Measurements from ENCODE around the gene FBLL1. TPM values are rescaled to one million over a fixed set of nuclear protein-coding genes. Genes with fewer than 3 reads are reported as not detected.

Gene FBLL1
- total and polyA plus RNA-seq, 2 of the 8 experiments (the other 6 are each of a cell fraction or from before 2014, with no cell fraction given): 8.3 to 30.9 TPM

DNA sequence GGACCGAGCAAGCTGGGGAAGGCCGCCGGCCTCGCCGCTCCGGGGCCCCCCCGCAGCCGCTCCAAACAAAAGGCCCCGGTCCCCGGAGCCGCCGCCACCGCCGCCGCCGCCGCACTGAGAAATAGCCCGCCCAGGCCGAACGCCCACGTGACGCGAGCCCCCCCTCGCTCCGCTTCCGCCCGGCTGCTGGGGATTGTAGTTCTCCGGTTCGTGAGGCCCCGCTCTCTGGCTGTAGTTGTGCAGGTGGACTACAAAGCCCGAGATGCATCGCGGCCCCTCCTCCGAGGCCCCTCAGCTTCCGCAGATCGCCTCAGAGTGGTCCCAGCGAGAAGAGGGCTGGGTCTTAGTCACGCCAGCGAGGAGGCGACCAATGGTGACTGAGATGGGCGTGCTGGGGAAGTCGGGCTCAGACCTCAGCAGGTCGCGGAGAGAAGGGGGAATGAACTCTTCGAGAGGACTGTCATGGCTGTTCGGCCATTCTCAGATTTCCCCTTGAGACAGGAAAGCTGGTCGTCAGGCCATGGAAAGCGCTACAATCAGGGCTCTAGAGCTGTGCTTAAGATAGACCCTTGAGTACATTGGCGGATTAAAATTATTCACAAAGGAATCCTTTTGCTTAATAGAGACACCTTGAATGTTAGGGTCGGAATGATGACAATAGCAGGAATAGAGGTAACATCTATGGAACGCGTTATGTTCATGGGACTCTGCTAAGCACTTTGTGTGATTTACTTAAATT lies 50.6 kb downstream of the FBLL1 start:
- H3K18ac ChIP-seq (ENCODE audit: extremely low read depth, low read length): peak overlapping the region; percentile 60; the same call in 1 of the 2 replicates
- CTCF ChIA-PET (ENCODE audit: partially characterized antibody): interaction anchor here (0.6 to 1.8 kb wide), 4 partner anchors 12 to 1001 kb away, joined by 3 to 4 read pairs (median 4); no protein-coding TSS in a partner anchor
- no peak overlapping the region for H3K23ac ChIP-seq (ENCODE audit: insufficient read length)
- H3K9me3 ChIP-seq (ENCODE audit: insufficient read depth in 2 of 2, low read depth in 1 of 2, low read length in 1 of 2): no peaks in the 10 kb centered on the region
- H3K4me3 ChIP-seq (ENCODE audit: extremely low read depth in 1 of 4, insufficient read depth in 2 of 4, low read depth in 3 of 4, low read length in 4 of 4): peak overlapping the region; percentile 79 to 97 (median 88)
- H2AFZ ChIP-seq (ENCODE audit: low read length): peak overlapping the region; percentile 80
- POLR2A ChIA-PET (ENCODE audit: partially characterized antibody): interaction anchor here (0.7 to 1.5 kb wide), 13 partner anchors 10 to 285 kb away, joined by 3 to 8 read pairs (median 3); no protein-coding TSS in a partner anchor
- H2BK20ac ChIP-seq (ENCODE audit: low read length): no peak overlapping the region
- H2BK5ac ChIP-seq (ENCODE audit: low read depth, low read length): peak overlapping the region; percentile 82
- peaks cover 0 to 9% (median 4%) of the 10 kb centered on the region in 4 experiments; a peak in 4 of 7 replicates for H3K4me1 ChIP-seq (replicated peaks in 1 of 4; ENCODE audit: control insufficient read depth in 3 of 4, insufficient read depth in 4 of 4, low read length in 3 of 4)
- peak overlapping the region; percentile 61 for H4K5ac ChIP-seq (ENCODE audit: insufficient read length, low read depth, low read length)
- peaks cover 24 to 44% of the 10 kb centered on the region in 2 experiments for H3K79me2 ChIP-seq (ENCODE audit: control insufficient read depth in 1 of 2, insufficient read depth in 2 of 2, low read length in 2 of 2)
- H3K14ac ChIP-seq (ENCODE audit: insufficient read length): no peak overlapping the region
- peak overlapping the region; percentile 97; the same call in 1 of the 2 replicates for H4K8ac ChIP-seq (ENCODE audit: extremely low read depth, insufficient read depth, low read length)
- H3K27ac ChIP-seq (ENCODE audit: low read depth, low read length): peak overlapping the region; percentile 86
- H2BK120ac ChIP-seq (replicated peaks; ENCODE audit: low read depth, low read length): peak overlapping the region; percentile 0
- H3K27me3 ChIP-seq (replicated peaks in 1 of 4; ENCODE audit: control insufficient read depth in 3 of 4, extremely low read depth in 1 of 4, insufficient read depth in 3 of 4, low read length in 3 of 4): no peaks in the 10 kb centered on the region
- peak overlapping the region; percentile 57 to 74 for H3K4me2 ChIP-seq (ENCODE audit: insufficient read depth in 1 of 2, low read depth in 2 of 2, low read length in 2 of 2)
- H2AK5ac ChIP-seq (ENCODE audit: low read depth, low read length): no peak overlapping the region
- peak overlapping the region; percentile 64; the same call in 1 of the 2 replicates for H2BK12ac ChIP-seq (ENCODE audit: low read depth, low read length)
- H3K56ac ChIP-seq (replicated peaks; ENCODE audit: insufficient read length, low read depth, low read length): no peak overlapping the region
- peak; percentile 95 to 99 for DNase-seq (ENCODE audit: low read depth in 1 of 2, low spot score in 2 of 2)
- 0 out of 2 replicates have a peak overlapping the region, but pooled peaks have one; percentile 20 for H2BK15ac ChIP-seq (ENCODE audit: low read length)
- 10% methylated on average over 14 of the region's 52 CpGs; no CpG with 5 or more reads in 1 of the 2 experiments for WGBS, 2 experiments (ENCODE audit: extremely low coverage in 1 of 2, insufficient coverage in 1 of 2, insufficient read length in 1 of 2, insufficient replicate concordance in 2 of 2, low coverage in 1 of 2, low lambda C conversion rate in 2 of 2, missing lambda C conversion rate in 1 of 2)
- FAIRE-seq: peak; percentile 75
- no peaks in the 10 kb centered on the region; the same call in 1 of the 2 replicates for H3K79me1 ChIP-seq (ENCODE audit: low read depth, low read length)
- peak overlapping the region; percentile 15 for H3K4ac ChIP-seq (replicated peaks; ENCODE audit: insufficient read length, low read depth, low read length)
- H3K36me3 ChIP-seq (ENCODE audit: control insufficient read depth in 2 of 4, insufficient read depth in 4 of 4, low read length in 3 of 4): peaks cover 0 to 4% (median 0%) of the 10 kb centered on the region in 4 experiments; a peak in 1 of 8 replicates
- H4K20me1 ChIP-seq (replicated peaks in 1 of 2; ENCODE audit: control insufficient read depth in 1 of 2, insufficient read depth in 2 of 2, low read length in 2 of 2): peaks cover 9 to 11% of the 10 kb centered on the region in 2 experiments
- peak overlapping the region; percentile 73 to 93 (median 90) for H3K9ac ChIP-seq (replicated peaks in 1 of 4; ENCODE audit: extremely low read depth in 1 of 4, low read depth in 3 of 4, low read length in 3 of 4)
- no peaks in the 10 kb centered on the region; the same call in 1 of the 2 replicates for H3K23me2 ChIP-seq (ENCODE audit: low read depth, low read length)
- H4K91ac ChIP-seq (replicated peaks; ENCODE audit: insufficient read length, low read length): peak overlapping the region; percentile 32
- TF ChIP-seq CREB1 (IDR thresholded peaks at IDR 0.05): peak; percentile 72
- no peak for TF ChIP-seq SP4 (IDR thresholded peaks at IDR 0.05; ENCODE audit: low read length)
- peak; percentile 48 for TF ChIP-seq ASH2L (IDR thresholded peaks at IDR 0.05; ENCODE audit: low read length)
- no peak for TF ChIP-seq EZH2 (IDR thresholded peaks at IDR 0.05; ENCODE audit: low read depth, low read length, severe bottlenecking)
- TF ChIP-seq YY1 (IDR thresholded peaks at IDR 0.05; ENCODE audit: low read depth, low read length): peak; percentile 89
- TF ChIP-seq CBX5 (IDR thresholded peaks at IDR 0.05; ENCODE audit: low read depth, low read length): no peak
- TF ChIP-seq MAFK (IDR thresholded peaks at IDR 0.05; ENCODE audit: low read depth, low read length): no peak
- peak; percentile 90 for TF ChIP-seq SIX5 (IDR thresholded peaks at IDR 0.05; ENCODE audit: low read depth, low read length)
- TF ChIP-seq POLR2A (IDR thresholded peaks at IDR 0.05; ENCODE audit: control extremely low read depth in 1 of 2, low read depth in 2 of 2, low read length in 2 of 2): peak; percentile 86 to 92
- peak; percentile 81 for TF ChIP-seq TBP (IDR thresholded peaks at IDR 0.05; ENCODE audit: low read depth, low read length)
- TF ChIP-seq HDAC2 (IDR thresholded peaks at IDR 0.05; ENCODE audit: borderline replicate concordance in 1 of 2, low read depth in 2 of 2, low read length in 2 of 2): no peak
- no peak for TF ChIP-seq RFX5 (IDR thresholded peaks at IDR 0.05; ENCODE audit: borderline replicate concordance, low read depth, low read length)
